HCT116 (cell line): ENCODE data around the gene HOXC12. TPM values are rescaled to one million over a fixed set of nuclear protein-coding genes. Genes with fewer than 3 reads are reported as not detected.

Source experiments
- ATAC-seq: fragments of 200-7000 bp; cut with Tn5 transposase; 2 replicates; pipeline ENCODE4 v1.9.1; 2020; ENCODE audit warnings: mild to moderate bottlenecking, moderate library complexity
- BruUV-seq: library from RNA; stranded (reverse); fragments of 400-500 nt; replicated peaks from 2 replicates; lab custom pipeline; 2021; lab: Mats Ljungman, UMichigan
- CTCF ChIA-PET: fragments of 300-600 bp; sonication (Branson Sonifier 250); formaldehyde crosslinking; loops from one replicate; lab custom pipeline; 2021; ENCODE audit warnings: antibody characterized with exemption; lab: Charles Lee
- POLR2A ChIA-PET: fragments of 300-600, 350-600 bp; sonication (Branson Sonifier 250); formaldehyde crosslinking; loops from one replicate; lab custom pipeline; 2021; ENCODE audit warnings: antibody characterized with exemption; lab: Charles Lee
- RAD21 ChIA-PET, 2 experiments: fragments of 300-600 bp; sonication (Branson Sonifier 250); formaldehyde crosslinking; loops; one replicate each; lab custom pipeline; 2023; ENCODE audit warnings: low total read pairs in 2 of 2; ENCODE audit not compliant: uncharacterized antibody in 2 of 2, unreplicated experiment in 2 of 2, low non-redundant PET in 1 of 2; lab: Charles Lee
- DNase-seq: peaks from one replicate; pipeline ENCODE4 v3.0.0-alpha.2; 2010; ENCODE audit warnings: low read depth, low spot score
- H2AFZ ChIP-seq: fragments of 200-600 bp; shearing (Covaris generic), sonication (generic); 2 replicates; pipeline ENCODE4 v1.6.1; 2017; ENCODE audit warnings: low read depth, mixed run types, mixed read lengths, antibody characterized with exemption, low read length; ENCODE audit not compliant: poor library complexity, severe bottlenecking
- H3K27ac ChIP-seq: 2 replicates; pipeline ENCODE4 v1.5.1; 2012; ENCODE audit warnings: low read depth, low read length
- H3K27me3 ChIP-seq: fragments of 200-600 bp; sonication (generic); 2 replicates; pipeline ENCODE4 v1.6.1; 2016; ENCODE audit warnings: mixed run types, low read length, mixed read lengths; ENCODE audit not compliant: insufficient read depth
- H3K36me3 ChIP-seq, 2 experiments: fragments of 200-500 bp in 1 of 2; fragments of 200-600 bp in 1 of 2; sonication (Bioruptor generic) in 1 of 2; sonication (generic) in 1 of 2; 2 replicates each; pipeline versions ENCODE4 v1.5.1 to v1.6.1; 2014 to 2016; ENCODE audit warnings: low read length in 2 of 2, inconsistent platforms in 1 of 2, mixed read lengths in 1 of 2, mixed run types in 1 of 2; ENCODE audit not compliant: insufficient read depth in 2 of 2, control insufficient read depth in 1 of 2
- H3K4me1 ChIP-seq, 2 experiments: fragments of 200-600 bp in 1 of 2; sonication (generic) in 1 of 2; 2 replicates each; pipeline versions ENCODE4 v1.5.1 to v1.6.1; 2012 to 2017; ENCODE audit warnings: low read length in 2 of 2, inconsistent platforms in 1 of 2, mild to moderate bottlenecking in 1 of 2, mixed read lengths in 1 of 2, mixed run types in 1 of 2, moderate library complexity in 1 of 2; ENCODE audit not compliant: insufficient read depth in 2 of 2, control insufficient read depth in 1 of 2
- H3K4me2 ChIP-seq: fragments of 200-600 bp; sonication (generic); 2 replicates; pipeline ENCODE4 v1.6.1; 2017; ENCODE audit warnings: mixed run types, low read length, mixed read lengths
- H3K4me3 ChIP-seq, 2 experiments: fragments of 200-600 bp in 1 of 2; sonication (generic) in 1 of 2; replicated peaks in 1 of 2; 2 replicates each; pipeline ENCODE4 v1.5.1; 2011 to 2016; ENCODE audit warnings: low read length in 2 of 2, control low read depth in 1 of 2, low read depth in 1 of 2, mild to moderate bottlenecking in 1 of 2, mixed read lengths in 1 of 2, mixed run types in 1 of 2
- H3K79me2 ChIP-seq: fragments of 200-600 bp; sonication (generic); 2 replicates; pipeline ENCODE4 v1.6.1; 2017; ENCODE audit warnings: mild to moderate bottlenecking, mixed run types, low read length, moderate library complexity, mixed read lengths; ENCODE audit not compliant: insufficient read depth
- H3K9ac ChIP-seq: fragments of 200-600 bp; sonication (generic); 2 replicates; pipeline ENCODE4 v1.6.1; 2016; ENCODE audit warnings: low read length, mixed read lengths
- H3K9me2 ChIP-seq: fragments of 200-600 bp; sonication (generic), shearing (Covaris generic); 2 replicates; pipeline ENCODE4 v1.6.1; 2017; ENCODE audit warnings: mixed run types, mild to moderate bottlenecking, moderate library complexity; ENCODE audit not compliant: insufficient read depth
- H3K9me3 ChIP-seq, 2 experiments: fragments of 200-500 bp in 1 of 2; fragments of 200-600 bp in 1 of 2; sonication (Bioruptor generic) in 1 of 2; sonication (generic) in 1 of 2; 2 replicates each; pipeline ENCODE4 v1.6.1; 2014 to 2017; ENCODE audit warnings: low read length in 2 of 2, mixed read lengths in 2 of 2, inconsistent platforms in 1 of 2, low read depth in 1 of 2, mild to moderate bottlenecking in 1 of 2, mixed run types in 1 of 2, moderate library complexity in 1 of 2; ENCODE audit not compliant: control insufficient read depth in 1 of 2, insufficient read depth in 1 of 2
- H4K20me1 ChIP-seq: fragments of 200-600 bp; sonication (generic), shearing (Covaris generic); 2 replicates; pipeline ENCODE4 v1.6.1; 2017; ENCODE audit warnings: mixed run types, mild to moderate bottlenecking, moderate library complexity; ENCODE audit not compliant: insufficient read depth
- CTCF ChIP-seq, 3 experiments: fragments of 200-600 bp in 1 of 3; sonication (generic) in 1 of 3; IDR thresholded peaks in 2 of 3; conservative IDR thresholded peaks in 1 of 3; 2 replicates each; pipeline ENCODE4 v1.5.1; 2012 to 2017; ENCODE audit warnings: low read depth in 2 of 3, low read length in 2 of 3, antibody characterized with exemption in 1 of 3, borderline replicate concordance in 1 of 3, control low read depth in 1 of 3, mild to moderate bottlenecking in 1 of 3, mixed read lengths in 1 of 3, mixed run types in 1 of 3, moderate library complexity in 1 of 3; ENCODE audit not compliant: insufficient read depth in 1 of 3
- EZH2phosphoT487 ChIP-seq: fragments of 200-600 bp; IDR thresholded peaks from 2 replicates; pipeline ENCODE4 v1.6.1; 2018; ENCODE audit warnings: antibody characterized with exemption, borderline replicate concordance
- FOSL1 ChIP-seq: IDR thresholded peaks from 2 replicates; pipeline ENCODE4 v1.6.1; 2012; ENCODE audit warnings: low read depth
- POLR2AphosphoS5 ChIP-seq: IDR thresholded peaks from 2 replicates; pipeline ENCODE4 v1.6.1; 2011; ENCODE audit warnings: mild to moderate bottlenecking, low read depth, low read length, moderate library complexity
- RAD21 ChIP-seq: IDR thresholded peaks from 2 replicates; pipeline ENCODE4 v1.6.1; 2012; ENCODE audit warnings: low read depth, mild to moderate bottlenecking
- intact Hi-C: fragments of 100-400 bp; cut with micrococcal nuclease; formaldehyde crosslinking; loops from 2 replicates; pipeline ENCODE4 v1.10.0; 2022
- total RNA-seq: library from RNA; stranded (reverse); gene quantifications from one replicate; pipeline ENCODE4 v1.2.1, GENCODE V29; 2021; ENCODE audit not compliant: unreplicated experiment

The HOXC12 gene
- total RNA-seq, 1 experiment from 2014 or later: not detected

- no peaks in the 10 kb centered on the region for H4K20me1 ChIP-seq
- H3K9me2 ChIP-seq: no peaks in the 10 kb centered on the region
- TSS peak; percentile 52 for BruUV-seq
- peak overlapping the region; percentile 94 for H3K4me2 ChIP-seq
- no peaks in the 10 kb centered on the region for H3K36me3 ChIP-seq
- no peaks in the 10 kb centered on the region for H3K9me3 ChIP-seq
- no peaks in the 10 kb centered on the region for H3K27me3 ChIP-seq
- H3K79me2 ChIP-seq: peaks cover 50% of the 10 kb centered on the region
- H2AFZ ChIP-seq: no peak overlapping the region
- intact Hi-C loops: no loop called here
- TF ChIP-seq CTCF (IDR thresholded peaks at IDR 0.05 in 2 of 3, conservative IDR thresholded peaks at IDR 0.05 in 1 of 3; ENCODE audit: borderline replicate concordance in 1 of 3, insufficient read depth in 1 of 3, low read depth in 2 of 3, low read length in 2 of 3) (peak in 2 of 3 experiments; percentile 18 to 30; a peak in 3 of 6 replicates), RAD21 (no peak), POLR2AphosphoS5 (peak; percentile 28; the same call in 1 of the 2 replicates), EZH2phosphoT487 (no peak), FOSL1 (no peak)
- H3K4me3 ChIP-seq: peak overlapping the region; percentile 78 to 85
- ATAC-seq: peak; percentile 19
- peak overlapping the region; percentile 81 for H3K27ac ChIP-seq
- DNase-seq: no peak
- RAD21 ChIA-PET: interaction anchor here in 1 of 2 experiments (1.0 kb wide), 1 partner anchor 10 kb away, joined by 3 read pairs; no protein-coding TSS in a partner anchor
- H3K4me1 ChIP-seq: peaks cover 22 to 44% of the 10 kb centered on the region in 2 experiments
- H3K9ac ChIP-seq: peak overlapping the region; percentile 97
- POLR2A ChIA-PET: interaction anchor here (1.3 to 3.4 kb wide), 2 partner anchors 12 to 21 kb away, joined by 3 to 9 read pairs; partner anchors contain the start of gene HOXC10
- CTCF ChIA-PET: interaction anchor here (1.1 to 4.7 kb wide), 5 partner anchors 9 to 211 kb away, joined by 3 to 22 read pairs (median 5); partner anchors contain the start of gene HOXC10
Measured at GRCh38 chr12:53996240-53997203, 41.8 kb downstream of the HOXC12 start.
